Endodermal cell (in vitro differentiated cells): ENCODE results near the gene TRAPPC3. TPM values are rescaled to one million over a fixed set of nuclear protein-coding genes. Genes with fewer than 3 reads are reported as not detected.

Experiments
- DNase-seq: peaks from one replicate; pipeline ENCODE4 v3.0.0-alpha.2; 2017
- H3K27ac ChIP-seq: 2 replicates; pipeline ENCODE4 v1.5.1; 2013; ENCODE audit warnings: mild to moderate bottlenecking, low read depth, low read length, moderate library complexity
- H3K27me3 ChIP-seq: 2 replicates; pipeline ENCODE4 v1.6.1; 2013; ENCODE audit warnings: mild to moderate bottlenecking, low read length, moderate library complexity; ENCODE audit not compliant: insufficient read depth, control insufficient read depth, poor library complexity, severe bottlenecking
- H3K36me3 ChIP-seq: 2 replicates; pipeline ENCODE4 v1.7.0; 2013; ENCODE audit warnings: mild to moderate bottlenecking, low read length, moderate library complexity; ENCODE audit not compliant: control insufficient read depth, insufficient read depth
- H3K4me1 ChIP-seq: one replicate; pipeline ENCODE4 v1.7.0; 2013; ENCODE audit warnings: low read length; ENCODE audit not compliant: control insufficient read depth, insufficient read depth
- H3K4me3 ChIP-seq: 2 replicates; pipeline ENCODE4 v1.5.1; 2013; ENCODE audit warnings: mild to moderate bottlenecking, low read length, moderate library complexity
- H3K9ac ChIP-seq: 2 replicates; pipeline ENCODE4 v1.6.1; 2013; ENCODE audit warnings: mild to moderate bottlenecking, low read length, moderate library complexity; ENCODE audit not compliant: poor library complexity, severe bottlenecking; ENCODE audit errors: extremely low read depth
- H3K9me3 ChIP-seq: 2 replicates; pipeline ENCODE4 v1.6.1; 2013; ENCODE audit warnings: mild to moderate bottlenecking, low read length, moderate library complexity; ENCODE audit not compliant: control insufficient read depth
- H3K27ac Mint-ChIP-seq: 2 replicates; pipeline ENCODE4 v1.8.0; 2020; ENCODE audit warnings: mixed read lengths
- H3K27me3 Mint-ChIP-seq: 2 replicates; pipeline ENCODE4 v1.8.0; 2021; ENCODE audit warnings: mild to moderate bottlenecking, mixed read lengths; ENCODE audit not compliant: insufficient read depth
- H3K36me3 Mint-ChIP-seq: 2 replicates; pipeline ENCODE4 v1.8.0; 2020; ENCODE audit warnings: low read depth, mixed read lengths
- H3K4me1 Mint-ChIP-seq: 2 replicates; pipeline ENCODE4 v1.8.0; 2020; ENCODE audit warnings: mixed read lengths
- H3K4me3 Mint-ChIP-seq: 2 replicates; pipeline ENCODE4 v1.8.0; 2020; ENCODE audit warnings: mild to moderate bottlenecking, moderate library complexity, mixed read lengths
- H3K9me3 Mint-ChIP-seq: 2 replicates; pipeline ENCODE4 v1.8.0; 2020; ENCODE audit warnings: mild to moderate bottlenecking, mixed read lengths
- CTCF ChIP-seq: fragments of 200-600 bp; sonication (generic); conservative IDR thresholded peaks from 2 replicates; pipeline ENCODE4 v1.5.0; 2021; ENCODE audit warnings: antibody characterized with exemption, mild to moderate bottlenecking
- WGBS, 2 experiments: methylation state at CpG; one replicate each; pipeline versions ENCODE4 v1.1.5 to v1.1.7; 2013; ENCODE audit warnings: missing lambda C conversion rate in 2 of 2, mixed read lengths in 1 of 2; ENCODE audit not compliant: insufficient coverage in 1 of 2, insufficient read length in 1 of 2; 5-methylcytosine and 5-hydroxymethylcytosine counted together
- total RNA-seq, 2 donors: library from RNA; stranded (reverse); fragmentation: NEBNext Ultra II Directional in 1 of 2; extraction: Animal tissue kit (Norgen Biotek cat#: 25700) in 1 of 2; gene quantifications; 2 replicates in 1 of 2; 3 replicates in 1 of 2; pipeline ENCODE4 v1.2.1, GENCODE V29; 2021

Gene TRAPPC3
- total RNA-seq, 2 donors from 2014 or later, result 61.5 to 79.9 TPM

GRCh38 chr1:36095760-36096405 is 53.4 kb downstream of the TRAPPC3 start:
- peaks cover 43% of the 10 kb centered on the region for H3K36me3 ChIP-seq
- H3K9ac ChIP-seq, result no peak overlapping the region
- Mint-ChIP-seq H3K27me3 (no peaks in the 10 kb centered on the region), H3K4me3 (no peak overlapping the region), H3K27ac (no peak overlapping the region), H3K4me1 (peaks cover 2% of the 10 kb centered on the region), H3K36me3 (peaks cover 28% of the 10 kb centered on the region), H3K9me3 (no peaks in the 10 kb centered on the region)
- H3K4me3 ChIP-seq, result no peak overlapping the region
- DNase-seq, result no peak
- no peak overlapping the region for H3K27ac ChIP-seq
- 88 to 89% methylated on average over 11 to 15 of the region's 15 CpGs for WGBS, 2 experiments
- no peak for TF ChIP-seq CTCF
- no peaks in the 10 kb centered on the region for H3K9me3 ChIP-seq
- H3K4me1 ChIP-seq, result no peaks in the 10 kb centered on the region
- no peaks in the 10 kb centered on the region for H3K27me3 ChIP-seq

DNA sequence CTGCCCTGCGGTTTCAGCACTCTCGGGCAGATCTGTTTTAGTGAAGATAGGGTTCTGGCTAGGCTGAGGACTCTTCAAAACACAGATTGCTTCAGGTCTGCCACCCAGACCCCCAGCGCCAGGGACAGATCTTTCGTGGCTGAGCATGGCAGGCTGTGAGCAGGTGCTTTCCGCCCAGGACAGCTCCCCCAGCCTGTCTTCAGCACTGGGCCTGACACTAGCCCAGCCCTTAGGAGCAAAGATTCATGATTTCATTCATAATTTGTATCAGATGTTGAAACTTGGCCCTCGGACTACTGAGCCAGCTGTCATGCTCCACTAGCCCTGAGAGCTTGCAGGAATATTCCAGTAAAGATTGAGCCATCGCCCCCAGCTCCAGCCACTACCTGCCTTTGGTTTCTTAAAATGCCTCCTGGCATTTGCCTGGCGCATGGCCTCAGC is 54.6 kb downstream of the TRAPPC3 start:
- 92 to 100% methylated on average over 7 to 8 of the region's 8 CpGs for WGBS, 2 experiments
- no peaks in the 10 kb centered on the region for H3K9me3 Mint-ChIP-seq
- no peak overlapping the region for H3K9ac ChIP-seq

GRCh38 chr1:36093929-36094328 is 55.4 kb downstream of the TRAPPC3 start:
- Mint-ChIP-seq H3K4me1 (peaks cover 11% of the 10 kb centered on the region), H3K36me3 (peaks cover 31% of the 10 kb centered on the region), H3K9me3 (no peaks in the 10 kb centered on the region), H3K27ac (no peak overlapping the region), H3K4me3 (no peak overlapping the region), H3K27me3 (no peaks in the 10 kb centered on the region)
- H3K36me3 ChIP-seq, result peaks cover 49% of the 10 kb centered on the region
- H3K4me3 ChIP-seq, result no peak overlapping the region
- no peaks in the 10 kb centered on the region for H3K9me3 ChIP-seq
- no peak overlapping the region for H3K27ac ChIP-seq
- no peaks in the 10 kb centered on the region for H3K4me1 ChIP-seq
- 93 to 100% methylated on average over 1 to 3 of the region's 3 CpGs for WGBS, 2 experiments
- TF ChIP-seq CTCF, result no peak
- H3K9ac ChIP-seq, result no peak overlapping the region
- DNase-seq, result no peak
- H3K27me3 ChIP-seq, result no peaks in the 10 kb centered on the region

More for the DNA sequence above, 54.6 kb downstream of the TRAPPC3 start:
- no peak overlapping the region for H3K27ac ChIP-seq
- no peaks in the 10 kb centered on the region for H3K9me3 ChIP-seq
- H3K4me3 ChIP-seq, result no peak overlapping the region
- H3K27me3 ChIP-seq, result no peaks in the 10 kb centered on the region
- DNase-seq, result no peak
- Mint-ChIP-seq H3K36me3 (peaks cover 31% of the 10 kb centered on the region), H3K4me1 (peaks cover 6% of the 10 kb centered on the region), H3K4me3 (no peak overlapping the region), H3K27me3 (no peaks in the 10 kb centered on the region), H3K27ac (no peak overlapping the region)
- no peaks in the 10 kb centered on the region for H3K4me1 ChIP-seq
- H3K36me3 ChIP-seq, result peaks cover 49% of the 10 kb centered on the region
- no peak for TF ChIP-seq CTCF
